GM19324 (cell line): ENCODE results near the gene JAZF1.

Source experiments
- ATAC-seq: cut with Tn5 transposase; IDR thresholded peaks from one replicate; pipeline ENCODE4 v1.9.1; 2021; ENCODE audit warnings: mild to moderate bottlenecking, moderate library complexity; ENCODE audit not compliant: unreplicated experiment, low FRiP score

The JAZF1 gene

GRCh38 chr7:27994639-27995038, 186.0 kb downstream of the JAZF1 start:
- no peak for ATAC-seq

GRCh38 chr7:27992755-27993493, 187.7 kb downstream of the JAZF1 start:
- ATAC-seq: no peak

GRCh38 chr7:27992097-27992496, 188.5 kb downstream of the JAZF1 start:
- no peak for ATAC-seq

GRCh38 chr7:27991006-27991528, 189.5 kb downstream of the JAZF1 start:
- no peak for ATAC-seq

GRCh38 chr7:27976531-27976930, 204.1 kb downstream of the JAZF1 start:
- ATAC-seq: no peak

- ATAC-seq: no peak
These were observed 207.0 kb downstream of the JAZF1 start for GRCh38 chr7:27973625-27974024.

GRCh38 chr7:27972276-27972675, 208.3 kb downstream of the JAZF1 start:
- ATAC-seq: no peak

- no peak for ATAC-seq
These were observed 209.3 kb downstream of the JAZF1 start for GRCh38 chr7:27971171-27971812.

- no peak for ATAC-seq
These were observed 210.2 kb downstream of the JAZF1 start for GRCh38 chr7:27970350-27970749.

- ATAC-seq: no peak
These were observed 211.2 kb downstream of the JAZF1 start for GRCh38 chr7:27969346-27969745.

- ATAC-seq: no peak
These were observed 213.0 kb downstream of the JAZF1 start for GRCh38 chr7:27967639-27968038.

GRCh38 chr7:27966219-27966780, 214.3 kb downstream of the JAZF1 start:
- no peak for ATAC-seq

GRCh38 chr7:27965650-27966049, 214.9 kb downstream of the JAZF1 start:
- no peak for ATAC-seq

GRCh38 chr7:27964820-27965219, 215.8 kb downstream of the JAZF1 start:
- no peak for ATAC-seq

- no peak for ATAC-seq
These were observed 217.5 kb downstream of the JAZF1 start for GRCh38 chr7:27963056-27963455.

- no peak for ATAC-seq
These were observed 218.3 kb downstream of the JAZF1 start for GRCh38 chr7:27962273-27962672.

- ATAC-seq: no peak
These were observed 219.3 kb downstream of the JAZF1 start for GRCh38 chr7:27961255-27961654.

GRCh38 chr7:27960415-27960814, 220.2 kb downstream of the JAZF1 start:
- no peak for ATAC-seq

GRCh38 chr7:27958933-27959548, 221.6 kb downstream of the JAZF1 start:
- no peak for ATAC-seq

- no peak for ATAC-seq
These were observed 225.0 kb downstream of the JAZF1 start for GRCh38 chr7:27955596-27955995.

GRCh38 chr7:27955011-27955410, 225.6 kb downstream of the JAZF1 start:
- no peak for ATAC-seq
